Uterus (tissue), 4 donors: ENCODE data around the gene LCN10. TPM values are rescaled to one million over a fixed set of nuclear protein-coding genes. Genes with fewer than 3 reads are reported as not detected.
A peak's percentile ranks its signal among the peaks of the same experiment; 100 is the strongest.

Experiments
- DNase-seq, 2 donors: peaks; one replicate each; pipeline ENCODE4 v3.0.0-alpha.2; 2019 to 2020
- H3K27ac ChIP-seq, 2 donors: fragments of 200-600 bp; sonication (generic); 1 replicate in 1 of 2; 2 replicates in 1 of 2; pipeline ENCODE4 v1.5.1; 2016 to 2018
- H3K27me3 ChIP-seq, 2 donors: fragments of 200-600 bp; sonication (generic); one replicate each; pipeline ENCODE4 v1.5.1; 2018 to 2019; ENCODE audit warnings: control low read depth in 1 of 2
- H3K36me3 ChIP-seq, 2 donors: fragments of 200-600 bp; sonication (generic); one replicate each; pipeline ENCODE4 v1.5.1; 2019; ENCODE audit warnings: control low read depth in 1 of 2
- H3K4me1 ChIP-seq, 2 donors: fragments of 200-600 bp; sonication (generic); one replicate each; pipeline ENCODE4 v1.5.1; 2018 to 2019; ENCODE audit warnings: control low read depth in 1 of 2
- H3K4me3 ChIP-seq, 2 donors: fragments of 200-600 bp; sonication (generic); 1 replicate in 1 of 2; 2 replicates in 1 of 2; pipeline ENCODE4 v1.5.1; 2018 to 2019; ENCODE audit warnings: mild to moderate bottlenecking in 1 of 2
- H3K9me3 ChIP-seq, 2 donors: fragments of 200-600 bp; sonication (generic); one replicate each; pipeline ENCODE4 v1.5.1; 2019; ENCODE audit warnings: control low read depth in 1 of 2
- CTCF ChIP-seq, 4 experiments: fragments of 200-600 bp in 2 of 4; fragments of 450-650 bp in 2 of 4; sonication (generic) in 2 of 4; IDR thresholded peaks; one replicate each; pipeline ENCODE4 v1.5.1; 2016 to 2019; ENCODE audit warnings: antibody characterized with exemption in 4 of 4, mild to moderate bottlenecking in 2 of 4, moderate library complexity in 1 of 4
- POLR2A ChIP-seq, 2 donors: fragments of 450-650 bp; IDR thresholded peaks; one replicate each; pipeline ENCODE4 v1.6.1; 2016; ENCODE audit warnings: antibody characterized with exemption in 2 of 2, mild to moderate bottlenecking in 1 of 2, moderate library complexity in 1 of 2
- intact Hi-C: fragments of 100-400 bp; cut with DNase I; formaldehyde crosslinking; loops from one replicate; pipeline ENCODE4 v1.15.1; 2023; ENCODE audit warnings: low total_unique reads
- total RNA-seq, 4 donors: library from RNA; depleted of rRNA in 3 of 4; stranded (reverse); fragments of >200 nt in 3 of 4; gene quantifications; one replicate each; pipeline versions ENCODE4 v1.1.0 to v1.2.4, GENCODE V29; 2014 to 2023
- donor health status: DM: yes; HTN: yes; CAD: no.

LCN10 gene
- total RNA-seq, 4 donors from 2014 or later = 0.55 to 81.4 (median 20.4) TPM

- Histone ChIP-seq H3K36me3 (no peaks in the 10 kb centered on the region), H3K4me1 (peaks cover 0 to 21% of the 10 kb centered on the region in 2 donors), H3K27me3 (no peaks in the 10 kb centered on the region), H3K27ac (no peak overlapping the region), H3K4me3 (no peak overlapping the region), H3K9me3 (no peaks in the 10 kb centered on the region)
- intact Hi-C loops = no loop called here
- no peak for TF ChIP-seq POLR2A (IDR thresholded peaks at IDR 0.05)
- no peak for TF ChIP-seq CTCF (IDR thresholded peaks at IDR 0.05)
- DNase-seq = no peak
Measured at GRCh38 chr9:136722093-136722968, 20.4 kb downstream of the LCN10 start.

- H3K27ac ChIP-seq = peak overlapping the region in 1 of 2 donors; percentile 49
- peaks cover 0 to 13% of the 10 kb centered on the region in 2 donors for H3K4me1 ChIP-seq
- intact Hi-C loops = no loop called here
- TF ChIP-seq POLR2A (IDR thresholded peaks at IDR 0.05) (no peak), CTCF (IDR thresholded peaks at IDR 0.05) (no peak)
- no peak overlapping the region for H3K4me3 ChIP-seq
- no peaks in the 10 kb centered on the region for H3K36me3 ChIP-seq
- H3K27me3 ChIP-seq = no peaks in the 10 kb centered on the region
- H3K9me3 ChIP-seq = no peaks in the 10 kb centered on the region
- peak in 1 of 2 donors; percentile 59 for DNase-seq
Measured at GRCh38 chr9:136721339-136722092, 21.2 kb downstream of the LCN10 start.

- no peak for DNase-seq
- peaks cover 0 to 8% of the 10 kb centered on the region in 2 donors for H3K4me1 ChIP-seq
- H3K27me3 ChIP-seq = no peaks in the 10 kb centered on the region
- intact Hi-C loops = no loop called here
- TF ChIP-seq CTCF (IDR thresholded peaks at IDR 0.05) = no peak
- H3K4me3 ChIP-seq = no peak overlapping the region
- H3K36me3 ChIP-seq = no peaks in the 10 kb centered on the region
- no peaks in the 10 kb centered on the region for H3K9me3 ChIP-seq
- H3K27ac ChIP-seq = peak overlapping the region; percentile 37 to 60
Measured at GRCh38 chr9:136720898-136721338, 21.8 kb downstream of the LCN10 start.

DNA sequence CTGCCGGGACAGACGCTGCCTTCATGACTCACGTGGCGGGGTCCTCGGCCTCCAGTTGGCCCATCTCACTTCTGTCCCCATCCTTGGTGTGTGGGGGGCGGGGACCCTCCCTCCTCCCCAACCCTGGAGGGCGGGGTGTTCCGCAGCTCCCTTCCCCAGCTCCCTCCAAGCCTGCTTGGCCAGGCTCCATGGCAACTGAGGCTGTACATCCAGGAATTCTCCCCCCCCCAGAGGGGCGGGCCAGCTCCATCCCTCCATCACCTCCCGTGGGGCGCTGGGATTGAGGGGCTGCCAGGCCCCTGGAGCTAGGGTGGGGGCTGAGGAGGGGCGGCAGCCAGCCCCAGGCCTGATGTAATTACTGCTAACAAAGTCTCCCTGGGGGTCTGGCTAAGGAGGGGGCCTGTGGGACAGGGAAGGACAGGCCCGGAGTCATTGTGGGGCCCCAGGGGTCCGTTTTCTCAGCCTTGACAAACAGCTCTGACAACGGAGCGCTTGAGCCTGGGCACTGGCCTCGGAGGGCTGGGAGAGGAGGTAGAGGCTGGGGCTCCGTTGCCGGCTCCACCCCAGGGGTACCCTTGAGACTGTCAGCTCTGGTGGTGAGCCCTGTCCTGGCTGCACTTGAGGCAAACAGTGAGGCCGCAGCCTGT, 22.4 kb downstream of the LCN10 start:
- TF ChIP-seq POLR2A (IDR thresholded peaks at IDR 0.05) (no peak), CTCF (IDR thresholded peaks at IDR 0.05) (no peak)
- intact Hi-C loops = no loop called here
- peaks cover 0 to 8% of the 10 kb centered on the region in 2 donors for H3K4me1 ChIP-seq

More for the DNA sequence above, 22.4 kb downstream of the LCN10 start:
- Histone ChIP-seq H3K27me3 (no peaks in the 10 kb centered on the region), H3K4me3 (no peak overlapping the region), H3K9me3 (no peaks in the 10 kb centered on the region), H3K36me3 (no peaks in the 10 kb centered on the region), H3K27ac (peak overlapping the region; percentile 37 to 60)
- DNase-seq = peak in 1 of 2 donors; percentile 49
